AG04449 (cell line): Measurements from ENCODE around the gene ATL3.

Source experiments
- CTCF ChIA-PET: fragments of 350-600 bp; formaldehyde crosslinking; extraction: SDS; loops from one replicate; lab custom pipeline; 2021; ENCODE audit warnings: antibody characterized with exemption; lab: Yijun Ruan, JAX
- POLR2A ChIA-PET: fragments of 400-600, 350-600 bp; formaldehyde crosslinking; extraction: SDS; loops from one replicate; lab custom pipeline; 2020; ENCODE audit warnings: antibody characterized with exemption, inconsistent platforms; lab: Yijun Ruan, JAX
- DNase-seq: peaks from one replicate; pipeline ENCODE4 v3.0.0-alpha.2; 2010; ENCODE audit warnings: low read depth, low spot score
- H3K4me3 ChIP-seq: 2 replicates; pipeline ENCODE4 v1.5.1; 2011; ENCODE audit warnings: low read depth, mild to moderate bottlenecking, control low read depth, low read length
- CTCF ChIP-seq: IDR thresholded peaks from one replicate; pipeline ENCODE4 v1.5.1; 2011; ENCODE audit warnings: mild to moderate bottlenecking, moderate library complexity, low read length, control low read depth, inconsistent platforms; ENCODE audit not compliant: insufficient read depth; ENCODE audit errors: missing control alignments

Gene ATL3

GRCh38 chr11:63671322-63672155 is at the start of gene ATL3:
Gene ATL3, minus strand, starts transcription at chr11:63671376. Its CDS starts 41 bp downstream, at chr11:63671335.
- peak; percentile 53 for DNase-seq
- POLR2A ChIA-PET: interaction anchor here (0.9 to 2.1 kb wide), 3 partner anchors 10 to 97 kb away, joined by 3 to 10 read pairs (median 4); partner anchors contain the start of genes RTN3 and ZFTA
- CTCF ChIA-PET: interaction anchor here (0.6 to 5.7 kb wide), 10 partner anchors 9 to 96 kb away, joined by 3 to 47 read pairs (median 6); partner anchors contain the start of gene RTN3
- peak within 1 kb of the TSS; percentile 79 for H3K4me3 ChIP-seq
- TF ChIP-seq CTCF: peak; percentile 10

- ChIA-PET POLR2A (no interaction called here), CTCF (interaction anchor here (0.8 kb wide), 1 partner anchor 11 kb away, joined by 4 read pairs; no protein-coding TSS in a partner anchor)
- DNase-seq: no peak
- TF ChIP-seq CTCF: no peak
- no peak overlapping the region for H3K4me3 ChIP-seq
Measured at GRCh38 chr11:63720611-63721010, 49.4 kb upstream of the ATL3 start.

- H3K4me3 ChIP-seq: no peak overlapping the region
- CTCF ChIA-PET: interaction anchor here (0.8 kb wide), 1 partner anchor 12 kb away, joined by 4 read pairs; no protein-coding TSS in a partner anchor
- TF ChIP-seq CTCF: no peak
- POLR2A ChIA-PET: interaction anchor here (0.7 kb wide), 1 partner anchor 10 kb away, joined by 3 read pairs; no protein-coding TSS in a partner anchor
- peak; percentile 9 for DNase-seq
Measured at GRCh38 chr11:63719987-63720386, 48.8 kb upstream of the ATL3 start.

- H3K4me3 ChIP-seq: no peak overlapping the region
- POLR2A ChIA-PET: interaction anchor here (0.7 kb wide), 1 partner anchor 9 kb away, joined by 3 read pairs; no protein-coding TSS in a partner anchor
- CTCF ChIA-PET: interaction anchor here (1.5 kb wide), 1 partner anchor 20 kb away, joined by 4 read pairs; no protein-coding TSS in a partner anchor
- no peak for DNase-seq
- TF ChIP-seq CTCF: no peak
Measured at GRCh38 chr11:63719001-63719400, 47.8 kb upstream of the ATL3 start.

- H3K4me3 ChIP-seq: no peak overlapping the region
- ChIA-PET CTCF (interaction anchor here (0.6 to 1.4 kb wide), 4 partner anchors 10 to 51 kb away, joined by 3 to 6 read pairs (median 4); partner anchors contain the start of gene RTN3), POLR2A (interaction anchor here (1.1 kb wide), 1 partner anchor 45 kb away, joined by 3 read pairs; the partner anchor contains the start of gene ATL3)
- no peak for DNase-seq
- TF ChIP-seq CTCF: no peak
Measured at GRCh38 chr11:63716046-63716445, 44.9 kb upstream of the ATL3 start.

- CTCF ChIA-PET: interaction anchor here (1.3 to 4.0 kb wide), 2 partner anchors 24 to 42 kb away, joined by 3 to 15 read pairs; no protein-coding TSS in a partner anchor
Measured at GRCh38 chr11:63713766-63714165, 42.6 kb upstream of the ATL3 start.

More at GRCh38 chr11:63713766-63714165, 42.6 kb upstream of the ATL3 start:
- no peak overlapping the region for H3K4me3 ChIP-seq
- TF ChIP-seq CTCF: no peak
- no peak for DNase-seq
- POLR2A ChIA-PET: no interaction called here
